CD14-positive monocyte (primary cell): ENCODE measurements around the gene WNT9B. TPM values are rescaled to one million over a fixed set of nuclear protein-coding genes. Genes with fewer than 3 reads are reported as not detected.

Source experiments
- DNase-seq, 3 donors: peaks; one replicate each; pipeline ENCODE4 v3.0.0-alpha.2; 2011 to 2022
- H2AFZ ChIP-seq: 2 replicates; pipeline ENCODE4 v1.6.0; 2012; ENCODE audit warnings: mild to moderate bottlenecking, low read depth, low read length, inconsistent platforms; ENCODE audit not compliant: insufficient read depth, poor library complexity, severe bottlenecking
- H3K27ac ChIP-seq, 2 donors: 1 replicate in 1 of 2; 2 replicates in 1 of 2; pipeline ENCODE4 v1.5.1; 2012 to 2013; ENCODE audit warnings: low read length in 2 of 2, control low read depth in 1 of 2, inconsistent platforms in 1 of 2, low read depth in 1 of 2, mild to moderate bottlenecking in 1 of 2
- H3K27me3 ChIP-seq, 2 donors: one replicate each; pipeline versions ENCODE4 v1.6.0 to v1.6.1; 2011 to 2013; ENCODE audit warnings: low read length in 2 of 2; ENCODE audit not compliant: control insufficient read depth in 2 of 2, insufficient read depth in 2 of 2
- H3K36me3 ChIP-seq, 2 donors: replicated peaks in 1 of 2; 1 replicate in 1 of 2; 2 replicates in 1 of 2; pipeline versions ENCODE4 v1.5.1 to v1.6.1; 2012 to 2013; ENCODE audit warnings: low read length in 2 of 2, control low read depth in 1 of 2, inconsistent platforms in 1 of 2, mild to moderate bottlenecking in 1 of 2; ENCODE audit not compliant: insufficient read depth in 2 of 2, control insufficient read depth in 1 of 2
- H3K4me1 ChIP-seq, 2 donors: 1 replicate in 1 of 2; 2 replicates in 1 of 2; pipeline versions ENCODE4 v1.5.1 to v1.6.1; 2012 to 2013; ENCODE audit warnings: low read length in 2 of 2, control low read depth in 1 of 2, inconsistent platforms in 1 of 2, mild to moderate bottlenecking in 1 of 2, moderate library complexity in 1 of 2; ENCODE audit not compliant: insufficient read depth in 2 of 2, control insufficient read depth in 1 of 2
- H3K4me2 ChIP-seq: replicated peaks from 2 replicates; pipeline ENCODE3; 2012; ENCODE audit warnings: low read length, moderate library complexity, mild to moderate bottlenecking; ENCODE audit not compliant: poor library complexity, severe bottlenecking; ENCODE audit errors: extremely low read depth
- H3K4me3 ChIP-seq, 3 experiments: fragments of 200-600 bp in 1 of 3; sonication (generic) in 1 of 3; replicated peaks in 1 of 3; 1 replicate in 2 of 3; 2 replicates in 1 of 3; pipeline ENCODE4 v1.5.1; 2011 to 2013; ENCODE audit warnings: low read length in 3 of 3, mild to moderate bottlenecking in 3 of 3, control low read depth in 2 of 3, low read depth in 2 of 3, inconsistent platforms in 1 of 3, moderate library complexity in 1 of 3
- H3K79me2 ChIP-seq: 2 replicates; pipeline ENCODE4 v1.6.0; 2012; ENCODE audit warnings: mild to moderate bottlenecking, control low read depth, inconsistent platforms, low read length, moderate library complexity; ENCODE audit not compliant: insufficient read depth
- H3K9ac ChIP-seq: 2 replicates; pipeline ENCODE4 v1.6.0; 2017; ENCODE audit warnings: low read length, mild to moderate bottlenecking; ENCODE audit not compliant: insufficient read depth, poor library complexity, severe bottlenecking
- H3K9me3 ChIP-seq, 2 donors: replicated peaks in 1 of 2; 1 replicate in 1 of 2; 2 replicates in 1 of 2; pipeline versions ENCODE4 v1.5.1 to v1.6.1; 2012 to 2013; ENCODE audit warnings: low read length in 2 of 2, control low read depth in 1 of 2; ENCODE audit not compliant: control insufficient read depth in 1 of 2, insufficient read depth in 1 of 2
- H4K20me1 ChIP-seq: 2 replicates; pipeline ENCODE4 v1.6.0; 2012; ENCODE audit warnings: mild to moderate bottlenecking, low read length, control low read depth, moderate library complexity; ENCODE audit not compliant: insufficient read depth
- H3K27ac Mint-ChIP-seq, 7 donors: one replicate each; pipeline ENCODE4 v1.8.0; 2020; ENCODE audit warnings: mild to moderate bottlenecking in 7 of 7, mixed read lengths in 7 of 7, moderate library complexity in 6 of 7, inconsistent platforms in 2 of 7
- H3K27me3 Mint-ChIP-seq, 3 donors: one replicate each; pipeline ENCODE4 v1.8.0; 2021 to 2022; ENCODE audit warnings: low read depth in 3 of 3, mild to moderate bottlenecking in 3 of 3, mixed read lengths in 3 of 3, moderate library complexity in 3 of 3, inconsistent platforms in 1 of 3
- H3K36me3 Mint-ChIP-seq, 2 donors: one replicate each; pipeline ENCODE4 v1.8.0; 2020; ENCODE audit warnings: mixed read lengths in 2 of 2, inconsistent platforms in 1 of 2, mild to moderate bottlenecking in 1 of 2
- H3K4me1 Mint-ChIP-seq: one replicate; pipeline ENCODE4 v1.8.0; 2020; ENCODE audit warnings: mild to moderate bottlenecking, mixed read lengths
- H3K4me3 Mint-ChIP-seq, 2 donors: one replicate each; pipeline ENCODE4 v1.8.0; 2020; ENCODE audit warnings: mild to moderate bottlenecking in 2 of 2, mixed read lengths in 2 of 2, moderate library complexity in 1 of 2
- H3K9me3 Mint-ChIP-seq, 7 donors: one replicate each; pipeline ENCODE4 v1.8.0; 2020 to 2022; ENCODE audit warnings: mixed read lengths in 7 of 7, mild to moderate bottlenecking in 6 of 7, moderate library complexity in 6 of 7, inconsistent platforms in 2 of 7
- CTCF ChIP-seq: fragments of 200-600 bp; IDR thresholded peaks from one replicate; pipeline ENCODE4 v1.8.0; 2022; ENCODE audit warnings: antibody characterized with exemption, mild to moderate bottlenecking
- WGBS: methylation state at CpG from one replicate; pipeline ENCODE4 v1.1.5; 2013; ENCODE audit warnings: missing lambda C conversion rate; ENCODE audit not compliant: insufficient coverage; 5-methylcytosine and 5-hydroxymethylcytosine counted together
- intact Hi-C, 2 donors: fragments of 100-400 bp; cut with micrococcal nuclease; formaldehyde crosslinking; loops; one replicate each; pipeline versions ENCODE4 v1.15.0 to v1.15.1; 2023
- polyA plus RNA-seq, 3 donors: library from polyadenylated mRNA; depleted of rRNA in 1 of 3; unstranded in 2 of 3; stranded (reverse) in 1 of 3; fragments of 300-500 nt in 2 of 3; fragments of >200 nt in 1 of 3; fragmentation: Illumina TruSeq in 2 of 3; gene quantifications; 1 replicate in 2 of 3; 2 replicates in 1 of 3; pipeline ENCODE4 v1.2.3, GENCODE V29; 2012 to 2021

The WNT9B gene
- polyA plus RNA-seq, 3 donors, result 0.19 TPM; not detected in 2

DNA sequence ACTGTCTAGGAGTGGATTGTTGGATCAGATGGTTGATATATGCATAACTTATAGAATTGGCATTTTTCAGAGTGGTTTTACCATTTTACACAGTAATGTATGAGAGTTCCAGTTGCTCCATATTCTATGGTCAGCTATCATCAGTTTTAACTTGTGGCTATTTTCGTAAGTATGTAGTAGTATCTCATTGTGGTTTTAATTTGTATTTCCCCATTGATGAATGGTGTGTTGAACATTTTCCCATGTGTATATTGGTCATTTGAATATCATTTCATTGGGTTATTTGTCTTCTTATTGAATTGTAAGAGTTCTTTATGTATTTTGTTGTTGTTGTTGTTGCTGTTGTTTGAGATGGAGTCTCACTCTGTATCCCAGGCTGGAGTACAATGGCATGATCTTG, 6.2 kb downstream of the WNT9B start:
- Histone ChIP-seq H2AFZ (no peak overlapping the region), H3K4me1 (no peaks in the 10 kb centered on the region), H3K9me3 (peaks cover 0 to 3% of the 10 kb centered on the region in 2 donors), H3K4me3 (no peak overlapping the region), H3K36me3 (no peaks in the 10 kb centered on the region), H3K9ac (no peak overlapping the region), H3K79me2 (no peaks in the 10 kb centered on the region), H4K20me1 (no peaks in the 10 kb centered on the region), H3K4me2 (no peak overlapping the region), H3K27me3 (peaks cover 11 to 19% of the 10 kb centered on the region in 2 donors), H3K27ac (no peak overlapping the region)
- Mint-ChIP-seq H3K4me3 (no peak overlapping the region), H3K4me1 (no peaks in the 10 kb centered on the region), H3K9me3 (peaks cover 0 to 8% (median 3%) of the 10 kb centered on the region in 7 donors), H3K27me3 (peaks cover 25 to 46% (median 35%) of the 10 kb centered on the region in 3 donors), H3K36me3 (no peaks in the 10 kb centered on the region), H3K27ac (no peak overlapping the region)
- no peak for TF ChIP-seq CTCF
- intact Hi-C loops, result no loop called here
- WGBS, result 100% methylated on average over 1 of the region's 1 CpG
- no peak for DNase-seq

DNA sequence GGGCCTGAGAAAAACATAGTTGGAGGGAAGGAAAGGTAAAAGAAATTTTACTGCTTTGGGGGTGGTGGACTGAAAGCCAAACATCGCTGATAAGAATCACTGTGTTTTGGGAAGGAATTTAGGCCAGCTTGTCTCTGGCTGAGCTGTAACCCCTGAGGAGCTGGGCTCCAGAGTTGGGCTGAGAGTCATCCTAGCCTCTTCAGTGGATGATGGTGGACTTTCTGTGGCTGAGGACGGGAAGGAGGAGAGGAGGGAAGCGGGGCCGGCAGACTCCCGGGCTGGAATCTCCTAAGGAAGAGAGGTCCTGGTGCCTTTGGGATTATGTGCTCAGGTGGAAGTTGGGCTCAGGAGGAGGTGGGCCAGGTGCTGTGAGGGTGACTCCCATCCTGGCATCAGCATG, 8.6 kb downstream of the WNT9B start:
- Mint-ChIP-seq H3K4me1 (no peaks in the 10 kb centered on the region), H3K27ac (no peak overlapping the region), H3K4me3 (no peak overlapping the region), H3K36me3 (no peaks in the 10 kb centered on the region), H3K27me3 (peaks cover 13 to 31% (median 24%) of the 10 kb centered on the region in 3 donors), H3K9me3 (peaks cover 0 to 4% (median 0%) of the 10 kb centered on the region in 7 donors)
- WGBS, result 97% methylated on average over 4 of the region's 5 CpGs
- H3K9ac ChIP-seq, result no peak overlapping the region
- H3K36me3 ChIP-seq, result no peaks in the 10 kb centered on the region
- no peaks in the 10 kb centered on the region for H3K9me3 ChIP-seq
- H4K20me1 ChIP-seq, result no peaks in the 10 kb centered on the region
- no peak overlapping the region for H3K4me2 ChIP-seq
- intact Hi-C loops, result no loop called here
- H3K79me2 ChIP-seq, result no peaks in the 10 kb centered on the region
- no peaks in the 10 kb centered on the region for H3K4me1 ChIP-seq
- no peak overlapping the region for H3K27ac ChIP-seq
- DNase-seq, result no peak
- no peak overlapping the region for H2AFZ ChIP-seq
- H3K27me3 ChIP-seq, result no peaks in the 10 kb centered on the region
- no peak overlapping the region for H3K4me3 ChIP-seq
- no peak for TF ChIP-seq CTCF
